GM12875 (cell line): ENCODE results near the gene ACYP1.

Source experiments
- H3K4me3 ChIP-seq: one replicate; pipeline ENCODE4 v1.5.1; 2011; ENCODE audit warnings: low read depth, low read length, control low read depth
- CTCF ChIP-seq: IDR thresholded peaks from 2 replicates; pipeline ENCODE4 v1.5.1; 2011; ENCODE audit warnings: low read depth, mild to moderate bottlenecking, control low read depth, inconsistent platforms, low read length, moderate library complexity, borderline replicate concordance; ENCODE audit not compliant: insufficient read depth

Gene ACYP1

DNA sequence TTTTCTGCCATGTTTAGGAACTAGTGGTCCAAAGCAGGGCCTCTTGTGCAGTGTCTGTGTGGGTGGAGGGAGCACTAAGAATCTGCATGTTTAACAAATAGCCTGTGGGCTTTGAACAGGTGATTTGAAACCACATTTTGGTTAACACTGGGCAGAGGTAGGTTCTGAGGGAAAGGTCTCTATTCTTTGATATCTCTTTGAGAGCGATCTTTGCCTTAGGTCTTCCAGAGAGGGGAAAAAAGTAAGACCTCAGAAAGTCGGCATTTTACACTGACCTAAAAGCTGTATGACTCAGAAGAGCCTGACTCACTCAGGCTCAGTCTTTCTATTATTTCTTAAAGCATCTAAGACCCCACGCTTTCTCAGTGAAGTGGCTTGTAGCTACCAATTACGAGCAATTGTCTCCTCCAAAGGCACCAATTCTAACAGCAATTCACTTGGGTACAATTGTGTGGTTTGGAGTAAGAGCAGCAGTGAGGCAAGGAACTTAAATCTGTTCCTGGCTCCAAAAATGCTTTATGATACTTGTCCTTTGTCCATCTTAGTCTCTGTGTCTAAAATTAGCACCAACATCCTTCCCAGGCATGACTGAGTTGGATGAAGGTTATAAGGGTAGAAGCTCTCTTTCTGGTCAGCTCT lies 52.3 kb downstream of the ACYP1 start:
- no peak for TF ChIP-seq CTCF
- H3K4me3 ChIP-seq, result no peak overlapping the region

- no peak for TF ChIP-seq CTCF
- no peak overlapping the region for H3K4me3 ChIP-seq
Observed at GRCh38 chr14:75010472-75011093, 53.2 kb downstream of the ACYP1 start.

- TF ChIP-seq CTCF, result no peak
- no peak overlapping the region for H3K4me3 ChIP-seq
Observed at GRCh38 chr14:75009176-75009575, 54.6 kb downstream of the ACYP1 start.

DNA sequence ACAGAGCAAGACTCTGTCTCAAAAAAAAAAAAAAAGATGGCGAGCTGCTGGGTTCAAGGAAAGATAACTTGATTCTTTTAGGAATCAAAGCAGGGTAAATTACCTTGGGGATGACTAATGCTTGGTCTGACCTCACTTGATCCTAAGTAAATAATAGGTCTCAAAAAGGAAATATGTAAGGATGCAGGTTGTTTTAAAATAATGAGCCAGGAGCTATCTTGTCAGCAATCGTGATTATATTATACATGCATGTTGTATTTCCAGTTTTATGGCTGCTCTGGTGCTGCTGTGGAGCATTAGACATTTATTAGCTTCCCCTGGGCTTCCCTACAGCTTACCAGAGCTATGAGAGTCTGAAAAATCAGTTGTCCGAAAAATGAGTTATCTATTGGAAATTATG lies 58.5 kb downstream of the ACYP1 start:
- TF ChIP-seq CTCF, result no peak
- H3K4me3 ChIP-seq, result no peak overlapping the region

GRCh38 chr14:75003250-75004027 lies 60.4 kb downstream of the ACYP1 start:
- peak overlapping the region; percentile 89 for H3K4me3 ChIP-seq
- no peak for TF ChIP-seq CTCF
